ENCODE data around the gene NR4A3.
"Not testable (repeated sequence)": the region's sequence is repeated elsewhere in the genome, so short reads cannot be mapped to it uniquely, and the experiment has no call there.

NR4A3 gene

GRCh38 chr9:99834474-99834873 is 12.8 kb downstream of the NR4A3 start:
- DNase-seq (ENCODE audit: low read depth), result no peak

- no peak for DNase-seq (ENCODE audit: low read depth)
Measured at GRCh38 chr9:99835142-99835541, 13.5 kb downstream of the NR4A3 start.

GRCh38 chr9:99835581-99835980 is 13.9 kb downstream of the NR4A3 start:
- DNase-seq (ENCODE audit: low read depth), result no peak

DNA sequence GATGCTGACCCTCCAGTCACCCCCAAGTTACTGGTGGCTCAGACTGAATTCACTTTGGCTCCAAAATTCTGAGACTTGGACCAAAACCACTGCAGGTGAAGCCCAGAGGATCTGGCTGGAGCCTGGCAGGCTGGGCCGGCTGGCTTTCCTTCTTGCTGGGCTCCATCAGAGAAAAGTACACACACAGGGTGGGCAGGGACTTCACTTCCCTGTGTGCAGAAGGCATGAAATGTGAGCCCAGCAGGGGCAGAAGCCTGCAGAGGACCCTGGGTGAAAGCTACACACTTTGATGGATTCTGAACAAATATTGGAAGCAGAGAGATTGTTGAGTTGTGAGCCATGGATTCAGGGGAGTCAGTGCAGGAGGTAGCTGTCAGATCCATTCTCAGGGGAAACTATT is 18.4 kb downstream of the NR4A3 start:
- DNase-seq (ENCODE audit: low read depth), result no peak

- DNase-seq (ENCODE audit: low read depth), result no peak
Measured at GRCh38 chr9:99845063-99845462, 23.4 kb downstream of the NR4A3 start.

- DNase-seq (ENCODE audit: low read depth), result no peak
Measured at GRCh38 chr9:99848447-99848846, 26.8 kb downstream of the NR4A3 start.

- no peak for DNase-seq (ENCODE audit: low read depth)
Measured at GRCh38 chr9:99850736-99851499, 29.2 kb downstream of the NR4A3 start.

DNA sequence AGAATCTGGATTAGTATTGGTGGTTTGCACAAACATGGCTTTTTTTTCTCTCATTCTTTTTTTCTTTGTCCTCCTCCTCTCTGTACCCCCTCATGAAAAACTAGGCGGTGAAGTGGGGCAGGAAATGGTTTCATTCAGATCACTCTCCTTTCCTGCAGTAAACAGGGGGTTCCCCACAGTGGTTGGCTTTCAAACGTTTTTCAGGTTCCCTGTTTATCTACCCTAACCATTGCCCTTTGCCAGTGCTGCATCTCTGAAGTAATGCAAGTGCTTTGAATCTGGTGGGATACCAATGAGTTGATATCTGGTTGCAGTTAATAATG is 29.8 kb downstream of the NR4A3 start:
- DNase-seq (ENCODE audit: low read depth), result no peak

DNA sequence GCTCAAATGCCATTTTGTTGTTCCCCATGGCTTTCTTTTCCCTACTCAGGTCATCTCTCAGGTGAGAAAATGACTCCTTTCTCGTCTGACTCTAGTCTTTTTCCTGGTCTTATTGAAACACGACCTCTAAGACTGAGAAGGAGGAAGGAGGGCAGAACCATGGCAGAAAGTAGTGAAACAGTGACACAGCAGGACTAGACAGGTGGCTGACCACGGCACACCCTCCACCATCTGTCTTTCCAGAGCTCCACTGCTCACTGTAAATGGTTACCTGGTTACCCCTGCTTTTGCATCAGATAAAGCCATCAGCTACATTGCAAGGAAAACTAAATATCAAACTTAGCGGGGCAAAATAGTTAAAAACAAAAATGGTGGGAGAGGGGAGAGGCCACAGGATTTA is 30.9 kb downstream of the NR4A3 start:
- DNase-seq (ENCODE audit: low read depth), result no peak

DNA sequence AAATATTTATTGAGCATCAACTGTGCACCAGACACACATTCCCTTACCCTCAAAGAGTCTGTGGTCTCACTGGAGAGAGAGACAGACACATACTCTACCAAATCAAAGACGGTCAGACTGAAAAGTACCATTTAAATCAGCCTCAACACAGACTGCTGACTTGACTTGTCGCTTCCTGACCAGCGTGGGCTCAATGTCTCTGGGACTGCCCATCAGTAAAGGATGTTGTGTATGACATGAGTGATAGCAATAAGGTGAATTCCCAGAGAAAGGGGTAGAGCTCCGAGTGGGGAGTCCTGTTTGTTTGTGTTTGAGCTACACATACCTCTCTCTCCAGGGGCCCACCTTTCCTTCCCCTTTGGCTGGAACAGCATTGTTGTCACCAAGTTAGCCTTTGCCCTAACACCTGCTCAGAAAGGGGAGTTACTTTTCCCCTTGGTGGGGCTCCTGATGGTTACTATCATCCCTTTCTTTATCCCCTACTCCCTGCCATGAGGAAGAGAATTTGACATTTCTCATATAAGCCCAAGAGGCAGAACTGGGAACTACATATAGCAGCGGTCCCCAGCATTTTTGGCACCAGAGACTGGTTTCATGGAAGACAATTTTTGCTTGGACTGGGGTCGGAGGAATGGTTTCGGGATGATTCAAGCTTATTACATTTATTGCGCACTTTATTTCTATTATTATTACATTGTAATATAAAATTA is 33.9 kb downstream of the NR4A3 start:
- no peak for DNase-seq (ENCODE audit: low read depth)

- not testable (repeated sequence) for DNase-seq (ENCODE audit: low read depth)
Measured at GRCh38 chr9:99857576-99857975, 35.9 kb downstream of the NR4A3 start.

GRCh38 chr9:99858087-99858486 is 36.4 kb downstream of the NR4A3 start:
- DNase-seq (ENCODE audit: low read depth), result no peak

GRCh38 chr9:99859243-99859980 is 37.7 kb downstream of the NR4A3 start:
- DNase-seq (ENCODE audit: low read depth), result no peak

DNA sequence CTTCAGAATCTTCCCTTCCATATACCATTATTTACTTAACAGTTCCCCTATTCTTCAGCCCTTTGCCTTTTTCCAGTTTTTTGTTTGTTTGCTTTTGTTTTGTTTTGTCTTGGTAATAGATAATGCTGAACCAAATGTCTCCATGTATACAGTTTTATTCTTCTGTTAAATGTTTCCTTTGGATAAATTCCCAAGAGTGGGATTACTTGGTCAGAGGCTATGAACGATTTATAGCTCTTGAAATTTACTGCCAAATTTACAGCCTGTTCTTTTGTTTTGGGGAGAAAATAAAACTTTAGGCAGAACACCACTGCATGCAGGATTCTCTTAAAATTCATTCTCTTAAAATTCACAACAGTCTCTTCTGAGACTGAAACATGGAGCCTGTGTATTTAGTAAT is 38.6 kb downstream of the NR4A3 start:
- DNase-seq (ENCODE audit: low read depth), result no peak

DNA sequence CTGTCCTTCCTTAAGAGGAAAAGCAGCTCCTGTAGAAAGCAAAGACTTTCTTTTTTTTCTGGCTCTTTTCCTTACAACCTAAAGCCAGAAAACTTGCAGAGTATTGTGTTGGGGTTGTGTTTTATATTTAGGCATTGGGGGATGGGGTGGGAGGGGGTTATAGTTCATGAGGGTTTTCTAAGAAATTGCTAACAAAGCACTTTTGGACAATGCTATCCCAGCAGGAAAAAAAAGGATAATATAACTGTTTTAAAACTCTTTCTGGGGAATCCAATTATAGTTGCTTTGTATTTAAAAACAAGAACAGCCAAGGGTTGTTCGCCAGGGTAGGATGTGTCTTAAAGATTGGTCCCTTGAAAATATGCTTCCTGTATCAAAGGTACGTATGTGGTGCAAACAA is 42.3 kb downstream of the NR4A3 start:
- DNase-seq (ENCODE audit: low read depth), result no peak

DNA sequence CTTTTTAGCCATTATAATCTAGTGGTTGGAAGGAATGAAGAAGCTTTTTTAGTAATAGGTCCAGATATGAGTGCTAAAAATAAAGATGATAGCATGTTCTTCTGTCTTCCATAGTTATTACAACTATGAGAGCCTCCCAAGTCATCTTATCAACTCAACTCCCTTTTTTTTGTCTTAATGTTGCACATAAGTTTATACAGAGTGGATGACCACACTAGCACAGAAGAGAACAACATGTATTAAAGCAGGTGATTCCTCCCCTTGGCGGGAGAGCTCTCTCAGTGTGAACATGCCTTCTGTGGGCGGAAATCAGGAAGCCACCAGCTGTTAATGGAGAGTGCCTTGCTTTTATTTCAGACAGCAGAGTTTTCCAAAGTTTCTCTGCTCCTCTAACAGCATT is 44.7 kb downstream of the NR4A3 start:
- DNase-seq (ENCODE audit: low read depth), result no peak

DNA sequence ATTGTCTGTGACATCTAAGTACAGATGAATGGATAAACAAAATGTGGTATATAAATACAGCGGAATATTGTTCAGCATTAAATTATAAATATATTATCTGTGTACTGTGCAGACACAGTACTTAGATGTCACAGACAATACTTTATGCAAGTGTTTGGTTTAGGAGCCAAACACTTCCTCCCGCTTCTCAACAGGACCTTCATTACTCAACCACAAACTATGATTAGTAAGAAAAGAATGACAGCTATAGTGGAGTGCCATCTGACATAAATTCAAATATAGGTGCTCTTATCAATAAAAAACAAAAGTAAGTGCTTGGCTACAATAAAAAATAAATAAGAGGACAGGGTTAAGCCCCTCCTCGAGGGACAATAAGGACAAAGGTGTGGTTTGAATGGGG is 45.9 kb downstream of the NR4A3 start:
- no peak for DNase-seq (ENCODE audit: low read depth)

- no peak for DNase-seq (ENCODE audit: low read depth)
Measured at GRCh38 chr9:99867968-99868367, 46.3 kb downstream of the NR4A3 start.

DNA sequence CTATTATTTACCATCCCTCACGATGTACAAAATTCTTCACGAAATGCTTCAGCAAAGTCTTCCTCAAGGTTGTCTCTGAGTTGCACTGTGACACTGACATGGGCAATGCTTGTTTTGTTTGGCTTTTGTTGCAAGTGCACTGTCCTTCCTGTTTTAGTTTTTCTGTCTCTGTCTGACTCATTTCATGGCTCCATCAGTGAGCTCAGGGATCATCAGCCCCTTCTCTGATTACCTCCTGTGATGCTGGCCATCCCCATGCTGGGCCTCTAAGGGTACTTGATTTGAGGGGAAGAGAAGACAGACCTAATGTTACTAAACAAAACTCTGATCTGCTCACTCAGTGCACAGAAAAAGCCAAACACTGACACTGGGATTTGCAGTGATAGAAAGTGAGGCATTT is 47.2 kb downstream of the NR4A3 start:
- no peak for DNase-seq (ENCODE audit: low read depth)

- no peak for DNase-seq (ENCODE audit: low read depth)
Measured at GRCh38 chr9:99870126-99870525, 48.4 kb downstream of the NR4A3 start.

DNA sequence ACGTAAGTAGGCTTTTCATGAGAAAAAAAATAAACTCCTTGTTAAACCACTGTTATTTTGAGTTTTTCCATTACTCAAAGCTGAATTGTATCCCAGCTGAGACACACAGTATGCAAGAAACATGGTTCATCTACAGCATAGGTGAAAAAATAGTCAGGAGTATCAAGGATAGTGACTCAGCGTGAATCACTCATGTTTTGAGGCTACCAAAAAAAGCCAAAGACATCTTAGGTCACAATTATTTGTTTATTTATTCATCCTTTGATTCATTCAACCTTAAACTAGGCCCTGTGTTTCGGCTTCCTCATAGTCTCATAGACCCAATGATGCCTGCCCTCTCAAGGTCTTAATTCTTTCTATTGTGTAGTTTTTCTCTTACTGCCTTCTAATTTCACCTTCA is 51.8 kb downstream of the NR4A3 start:
- peak; percentile 21 for DNase-seq (ENCODE audit: low read depth)

DNA sequence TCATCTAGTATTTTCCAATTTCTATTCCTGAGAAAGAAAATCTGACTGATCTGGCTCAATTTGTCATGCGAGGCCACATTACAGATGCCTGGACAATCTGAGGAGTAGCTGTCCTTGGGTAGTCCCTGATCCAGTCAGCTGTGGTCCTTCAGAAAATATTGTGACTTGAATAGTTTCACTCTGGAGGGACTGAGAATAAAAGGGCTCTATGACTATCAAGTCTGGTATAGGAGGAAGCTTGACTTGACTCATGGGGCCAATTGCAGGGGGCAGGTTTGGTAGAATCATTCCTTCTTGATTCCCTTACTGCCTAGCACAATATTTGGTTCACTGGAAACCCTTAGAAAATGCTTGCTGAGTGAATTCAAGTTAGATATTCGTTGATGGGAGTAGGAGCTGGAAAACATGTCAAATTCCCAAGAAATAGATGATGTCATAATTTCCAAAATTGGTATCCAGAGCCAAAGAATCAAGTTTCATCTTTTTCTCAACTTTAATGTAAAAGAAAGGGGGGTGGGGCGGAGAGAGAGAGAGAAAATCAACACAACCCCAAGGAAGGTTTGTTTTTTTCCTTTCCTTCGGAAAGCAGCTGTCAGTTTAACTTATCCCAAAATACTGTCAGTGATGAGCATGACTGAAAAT is 52.4 kb downstream of the NR4A3 start:
- DNase-seq (ENCODE audit: low read depth), result no peak

- DNase-seq (ENCODE audit: low read depth), result no peak
Measured at GRCh38 chr9:99876190-99876589, 54.5 kb downstream of the NR4A3 start.

Measured in fibroblast of gingiva (primary cell).